B cell (primary cell): ENCODE measurements around the gene NDUFV2. TPM values are rescaled to one million over a fixed set of nuclear protein-coding genes. Genes with fewer than 3 reads are reported as not detected.

ENCODE experiments used
- ATAC-seq: fragments of 200-7000 bp; cut with Tn5 transposase; one replicate; pipeline ENCODE4 v1.10.0; 2021; ENCODE audit warnings: low read depth, mild to moderate bottlenecking, moderate number of reproducible peaks, moderate library complexity
- CTCF ChIA-PET: fragments of 350-600 bp; sonication (Branson Sonifier 250); formaldehyde crosslinking; loops from one replicate; lab custom pipeline; 2021; ENCODE audit warnings: antibody characterized with exemption, inconsistent platforms; lab: Charles Lee
- POLR2A ChIA-PET: fragments of 350-600 bp; sonication (Branson Sonifier 250); formaldehyde crosslinking; loops from one replicate; lab custom pipeline; 2021; ENCODE audit warnings: antibody characterized with exemption; lab: Charles Lee
- DNase-seq: peaks from one replicate; pipeline ENCODE4 v3.0.0; 2013
- H2AFZ ChIP-seq: 2 replicates; pipeline ENCODE4 v1.6.1; 2012; ENCODE audit warnings: mild to moderate bottlenecking, low read depth, low read length; ENCODE audit not compliant: insufficient read depth, poor library complexity, severe bottlenecking
- H3K27ac ChIP-seq, 2 donors: 1 replicate in 1 of 2; 2 replicates in 1 of 2; pipeline ENCODE4 v1.5.1; 2012 to 2013; ENCODE audit warnings: low read length in 2 of 2, mild to moderate bottlenecking in 2 of 2, moderate library complexity in 1 of 2
- H3K27me3 ChIP-seq, 4 experiments: fragments of 200-600 bp in 1 of 4; sonication (generic) in 1 of 4; replicated peaks in 1 of 4; 1 replicate in 2 of 4; 2 replicates in 2 of 4; pipeline versions ENCODE4 v1.6.1 to v1.7.0; 2013 to 2016; ENCODE audit warnings: low read length in 3 of 4, mild to moderate bottlenecking in 2 of 4, mixed read lengths in 1 of 4, moderate library complexity in 1 of 4; ENCODE audit not compliant: insufficient read depth in 4 of 4, control insufficient read depth in 3 of 4; ENCODE audit errors: control extremely low read depth in 1 of 4
- H3K36me3 ChIP-seq, 2 experiments: replicated peaks in 1 of 2; 1 replicate in 1 of 2; 2 replicates in 1 of 2; pipeline versions ENCODE4 v1.6.1 to v1.7.1; 2013; ENCODE audit warnings: low read length in 1 of 2; ENCODE audit not compliant: insufficient read depth in 2 of 2, control insufficient read depth in 1 of 2; ENCODE audit errors: control extremely low read depth in 1 of 2, extremely low read depth in 1 of 2
- H3K4me1 ChIP-seq, 2 donors: fragments of 200-600 bp in 1 of 2; sonication (generic) in 1 of 2; 1 replicate in 1 of 2; 2 replicates in 1 of 2; pipeline versions ENCODE4 v1.5.1 to v1.6.1; 2013 to 2017; ENCODE audit warnings: low read length in 2 of 2; ENCODE audit not compliant: control insufficient read depth in 2 of 2, insufficient read depth in 2 of 2
- H3K4me2 ChIP-seq: replicated peaks from 2 replicates; pipeline ENCODE3; 2012; ENCODE audit warnings: mild to moderate bottlenecking, low read depth, low read length; ENCODE audit not compliant: poor library complexity, severe bottlenecking
- H3K4me3 ChIP-seq, 5 experiments: fragments of 200-600 bp in 1 of 5; sonication (generic) in 1 of 5; 1 replicate in 3 of 5; 2 replicates in 2 of 5; pipeline versions ENCODE4 v1.5.1 to v1.7.0; 2011 to 2016; ENCODE audit warnings: low read length in 4 of 5, mild to moderate bottlenecking in 4 of 5, low read depth in 2 of 5, control low read depth in 1 of 5, moderate library complexity in 1 of 5; ENCODE audit not compliant: insufficient read depth in 1 of 5; ENCODE audit errors: control extremely low read depth in 1 of 5, extremely low read depth in 1 of 5
- H3K79me2 ChIP-seq: fragments of 200-600 bp; sonication (generic); one replicate; pipeline ENCODE4 v1.6.0; 2016; ENCODE audit warnings: low read length; ENCODE audit not compliant: control insufficient read depth, insufficient read depth
- H3K9ac ChIP-seq: fragments of 200-600 bp; sonication (generic); 2 replicates; pipeline ENCODE4 v1.6.1; 2017; ENCODE audit warnings: mild to moderate bottlenecking, low read length, moderate library complexity
- H3K9me3 ChIP-seq, 3 donors: one replicate each; pipeline versions ENCODE4 v1.6.1 to v1.7.1; 2013; ENCODE audit warnings: low read length in 2 of 3; ENCODE audit not compliant: control insufficient read depth in 2 of 3, insufficient read depth in 1 of 3; ENCODE audit errors: control extremely low read depth in 1 of 3
- H4K20me1 ChIP-seq: 2 replicates; pipeline ENCODE4 v1.6.0; 2012; ENCODE audit warnings: mild to moderate bottlenecking, low read length; ENCODE audit not compliant: insufficient read depth, control insufficient read depth, poor library complexity, severe bottlenecking
- H3K27ac Mint-ChIP-seq: one replicate; pipeline ENCODE4 v1.8.0; 2021; ENCODE audit warnings: mixed read lengths
- H3K27me3 Mint-ChIP-seq: one replicate; pipeline ENCODE4 v1.8.0; 2021; ENCODE audit warnings: mixed read lengths
- H3K4me1 Mint-ChIP-seq: one replicate; pipeline ENCODE4 v1.8.0; 2021; ENCODE audit warnings: mixed read lengths
- H3K4me3 Mint-ChIP-seq: one replicate; pipeline ENCODE4 v1.8.0; 2021; ENCODE audit warnings: mixed read lengths
- H3K9me3 Mint-ChIP-seq: one replicate; pipeline ENCODE4 v1.8.0; 2022; ENCODE audit warnings: mixed read lengths; ENCODE audit not compliant: insufficient read depth
- EZH2 ChIP-seq: IDR thresholded peaks from 2 replicates; pipeline ENCODE4 v1.6.1; 2012; ENCODE audit warnings: borderline replicate concordance, low read depth, mild to moderate bottlenecking, moderate library complexity, low read length; ENCODE audit not compliant: insufficient read depth, poor library complexity, severe bottlenecking
- WGBS: methylation state at CpG from one replicate; pipeline ENCODE4 v1.1.5; 2013; ENCODE audit warnings: missing lambda C conversion rate; ENCODE audit not compliant: insufficient coverage; 5-methylcytosine and 5-hydroxymethylcytosine counted together
- intact Hi-C: fragments of 100-400 bp; cut with micrococcal nuclease; formaldehyde crosslinking; loops from one replicate; pipeline ENCODE4 v1.10.0; 2022
- polyA plus RNA-seq: library from polyadenylated mRNA; depleted of rRNA; stranded (reverse); fragments of >200 nt; gene quantifications from 2 replicates; pipeline ENCODE4 v1.2.3, GENCODE V29; 2012
- total RNA-seq, 2 donors: library from RNA; stranded (reverse); fragments of 120-200 nt in 1 of 2; gene quantifications; 1 replicate in 1 of 2; 2 replicates in 1 of 2; pipeline versions ENCODE4 v1.2.3 to v1.2.4, GENCODE V29; 2013 to 2022
- TF ChIP-seq, protein P1 (sequence below): fragments of 200-600 bp; IDR thresholded peaks from one replicate; pipeline ENCODE4 v1.8.0; 2022; ENCODE audit warnings: antibody characterized with exemption, mild to moderate bottlenecking

NDUFV2 gene
- total and polyA plus RNA-seq, 2 donors (not counting 1 experiment from before 2014, with no cell fraction given): 44.4 to 137 TPM

GRCh38 chr18:9124824-9125223 is 22.3 kb downstream of the NDUFV2 start:
- no peak for ATAC-seq
- no peak overlapping the region for H3K4me3 Mint-ChIP-seq
- CTCF ChIA-PET: interaction anchor here (1.3 to 2.3 kb wide), 4 partner anchors 10 to 52 kb away, joined by 4 to 8 read pairs (median 5); partner anchors contain the start of gene NDUFV2

DNA sequence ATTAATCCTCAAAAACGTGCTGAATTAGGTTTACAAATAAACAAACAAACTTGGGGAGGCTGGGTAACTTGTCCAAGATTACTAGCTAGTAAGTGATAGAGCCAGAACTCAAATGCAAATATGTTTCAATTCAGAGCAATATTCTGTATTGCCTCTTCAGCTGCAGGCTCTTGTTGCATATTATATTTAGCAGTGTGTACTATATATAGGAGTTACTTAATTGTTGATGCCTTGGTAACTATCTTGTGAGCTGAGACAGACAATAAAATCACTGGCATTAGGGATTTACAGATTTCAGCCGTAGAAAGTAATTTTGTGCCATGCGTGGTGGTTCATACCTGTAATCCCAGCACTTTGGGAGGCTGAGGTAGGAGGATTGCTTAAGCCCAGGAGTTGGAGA is 23.8 kb downstream of the NDUFV2 start:
- no peak for ATAC-seq
- ChIA-PET POLR2A (interaction anchor here (1.8 kb wide), 1 partner anchor 9 kb away, joined by 10 read pairs; the partner anchor contains the start of gene ANKRD12), CTCF (interaction anchor here (1.3 to 2.3 kb wide), 5 partner anchors 9 to 53 kb away, joined by 5 to 8 read pairs (median 6); partner anchors contain the start of gene NDUFV2)
- no peaks in the 10 kb centered on the region for H3K27me3 Mint-ChIP-seq
- H3K27ac ChIP-seq: no peak overlapping the region
- H3K4me3 ChIP-seq: no peak overlapping the region
- TF ChIP-seq EZH2: no peak
- TF ChIP-seq, protein P1, sequence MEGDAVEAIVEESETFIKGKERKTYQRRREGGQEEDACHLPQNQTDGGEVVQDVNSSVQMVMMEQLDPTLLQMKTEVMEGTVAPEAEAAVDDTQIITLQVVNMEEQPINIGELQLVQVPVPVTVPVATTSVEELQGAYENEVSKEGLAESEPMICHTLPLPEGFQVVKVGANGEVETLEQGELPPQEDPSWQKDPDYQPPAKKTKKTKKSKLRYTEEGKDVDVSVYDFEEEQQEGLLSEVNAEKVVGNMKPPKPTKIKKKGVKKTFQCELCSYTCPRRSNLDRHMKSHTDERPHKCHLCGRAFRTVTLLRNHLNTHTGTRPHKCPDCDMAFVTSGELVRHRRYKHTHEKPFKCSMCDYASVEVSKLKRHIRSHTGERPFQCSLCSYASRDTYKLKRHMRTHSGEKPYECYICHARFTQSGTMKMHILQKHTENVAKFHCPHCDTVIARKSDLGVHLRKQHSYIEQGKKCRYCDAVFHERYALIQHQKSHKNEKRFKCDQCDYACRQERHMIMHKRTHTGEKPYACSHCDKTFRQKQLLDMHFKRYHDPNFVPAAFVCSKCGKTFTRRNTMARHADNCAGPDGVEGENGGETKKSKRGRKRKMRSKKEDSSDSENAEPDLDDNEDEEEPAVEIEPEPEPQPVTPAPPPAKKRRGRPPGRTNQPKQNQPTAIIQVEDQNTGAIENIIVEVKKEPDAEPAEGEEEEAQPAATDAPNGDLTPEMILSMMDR: no peak
- H3K9me3 ChIP-seq: no peaks in the 10 kb centered on the region
- 100% methylated on average over 2 of the region's 3 CpGs for WGBS
- H3K4me1 Mint-ChIP-seq: peaks cover 15% of the 10 kb centered on the region
- H2AFZ ChIP-seq: no peak overlapping the region
- no peak for DNase-seq
- H3K4me1 ChIP-seq: peaks cover under 1 to 6% of the 10 kb centered on the region in 2 donors
- no peaks in the 10 kb centered on the region for H3K27me3 ChIP-seq
- no peaks in the 10 kb centered on the region for H3K9me3 Mint-ChIP-seq
- no peak overlapping the region for H3K4me3 Mint-ChIP-seq
- H4K20me1 ChIP-seq: no peaks in the 10 kb centered on the region
- no peak overlapping the region for H3K4me2 ChIP-seq
- no peak overlapping the region for H3K27ac Mint-ChIP-seq
- intact Hi-C loops: no loop called here
- peaks cover 28 to 80% of the 10 kb centered on the region in 2 experiments for H3K36me3 ChIP-seq
- H3K9ac ChIP-seq: no peak overlapping the region
- peaks cover 80% of the 10 kb centered on the region for H3K79me2 ChIP-seq

More at GRCh38 chr18:9124824-9125223, 22.3 kb downstream of the NDUFV2 start:
- no peaks in the 10 kb centered on the region for H3K27me3 ChIP-seq
- no peak overlapping the region for H3K9ac ChIP-seq
- no peaks in the 10 kb centered on the region for H3K27me3 Mint-ChIP-seq
- TF ChIP-seq, protein P1: no peak
- no peak for TF ChIP-seq EZH2
- no peak overlapping the region for H3K27ac ChIP-seq
- no peaks in the 10 kb centered on the region for H3K9me3 Mint-ChIP-seq
- no peak overlapping the region for H3K4me3 ChIP-seq
- no peaks in the 10 kb centered on the region for H4K20me1 ChIP-seq
- H3K9me3 ChIP-seq: no peaks in the 10 kb centered on the region
- H2AFZ ChIP-seq: no peak overlapping the region
- no peak overlapping the region for H3K27ac Mint-ChIP-seq
- intact Hi-C loops: no loop called here
- H3K36me3 ChIP-seq: peaks cover 19 to 78% of the 10 kb centered on the region in 2 experiments
- H3K4me1 ChIP-seq: peaks cover 7 to 20% of the 10 kb centered on the region in 2 donors
- POLR2A ChIA-PET: interaction anchor here (0.7 kb wide), 2 partner anchors 24 to 54 kb away, joined by 5 to 6 read pairs; no protein-coding TSS in a partner anchor
- WGBS: no CpG with 5 or more reads among the region's 1 CpG
- peaks cover 23% of the 10 kb centered on the region for H3K4me1 Mint-ChIP-seq
- H3K79me2 ChIP-seq: peaks cover 87% of the 10 kb centered on the region
- no peak for DNase-seq
- H3K4me2 ChIP-seq: no peak overlapping the region
